GM18861 (cell line): ENCODE data around the gene UBE2O.

Experiments
- ATAC-seq: cut with Tn5 transposase; IDR thresholded peaks from one replicate; pipeline ENCODE4 v1.9.1; 2021; ENCODE audit not compliant: unreplicated experiment

The UBE2O gene

GRCh38 chr17:76419576-76420260, 33.2 kb downstream of the UBE2O start:
- no peak for ATAC-seq

- no peak for ATAC-seq
These were observed 35.3 kb downstream of the UBE2O start for GRCh38 chr17:76417499-76418143.

- no peak for ATAC-seq
These were observed 36.1 kb downstream of the UBE2O start for GRCh38 chr17:76416899-76417298.

- ATAC-seq: no peak
These were observed 36.5 kb downstream of the UBE2O start for GRCh38 chr17:76416457-76416856.

GRCh38 chr17:76415786-76416185, 37.2 kb downstream of the UBE2O start:
- no peak for ATAC-seq

- no peak for ATAC-seq
These were observed 38.3 kb downstream of the UBE2O start for GRCh38 chr17:76414334-76415295.

- ATAC-seq: no peak
These were observed 41.7 kb downstream of the UBE2O start for GRCh38 chr17:76411247-76411646.

- ATAC-seq: no peak
These were observed 42.5 kb downstream of the UBE2O start for GRCh38 chr17:76410328-76410965.

GRCh38 chr17:76408037-76408849, 44.7 kb downstream of the UBE2O start:
- no peak for ATAC-seq

GRCh38 chr17:76407509-76407908, 45.4 kb downstream of the UBE2O start:
- no peak for ATAC-seq

- ATAC-seq: no peak
These were observed 46.8 kb downstream of the UBE2O start for GRCh38 chr17:76405967-76406647.

- ATAC-seq: no peak
These were observed 47.4 kb downstream of the UBE2O start for GRCh38 chr17:76405607-76405966.

- no peak for ATAC-seq
These were observed 47.9 kb downstream of the UBE2O start for GRCh38 chr17:76404976-76405563.

- no peak for ATAC-seq
These were observed 48.7 kb downstream of the UBE2O start for GRCh38 chr17:76404256-76404655.

- ATAC-seq: no peak
These were observed 50.2 kb downstream of the UBE2O start for GRCh38 chr17:76402711-76403110.

GRCh38 chr17:76399175-76400172, 53.5 kb downstream of the UBE2O start:
- no peak for ATAC-seq

- ATAC-seq: no peak
These were observed 54.3 kb downstream of the UBE2O start for GRCh38 chr17:76398523-76399174.
